ENCODE measurements around the gene ADORA2B.
"Not testable (repeated sequence)": the region's sequence is repeated elsewhere in the genome, so short reads cannot be mapped to it uniquely, and the experiment has no call there.

ADORA2B gene

DNA sequence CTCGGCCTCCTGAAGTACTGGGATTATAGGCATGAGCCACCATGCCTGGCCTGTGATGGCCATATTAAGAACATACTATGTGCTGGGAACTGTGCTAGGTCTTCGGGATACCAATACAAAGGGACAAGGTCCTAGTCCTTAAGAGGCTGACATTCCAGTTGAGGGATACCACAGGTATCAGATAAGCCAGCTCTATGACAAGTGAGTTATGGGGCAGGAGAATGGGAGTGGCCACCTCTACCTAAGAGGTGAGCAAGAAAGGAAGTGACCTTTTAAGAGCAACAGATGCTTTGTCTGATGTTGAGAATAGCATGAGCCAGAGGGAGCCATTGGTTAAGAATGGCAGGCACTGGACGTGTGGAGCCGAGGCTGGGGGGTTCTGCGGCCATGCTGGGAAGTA lies 27.0 kb downstream of the ADORA2B start:
- DNase-seq (ENCODE audit: insufficient read length, low spot score) (no peak), FAIRE-seq (no peak)
- TF ChIP-seq, protein P1, sequence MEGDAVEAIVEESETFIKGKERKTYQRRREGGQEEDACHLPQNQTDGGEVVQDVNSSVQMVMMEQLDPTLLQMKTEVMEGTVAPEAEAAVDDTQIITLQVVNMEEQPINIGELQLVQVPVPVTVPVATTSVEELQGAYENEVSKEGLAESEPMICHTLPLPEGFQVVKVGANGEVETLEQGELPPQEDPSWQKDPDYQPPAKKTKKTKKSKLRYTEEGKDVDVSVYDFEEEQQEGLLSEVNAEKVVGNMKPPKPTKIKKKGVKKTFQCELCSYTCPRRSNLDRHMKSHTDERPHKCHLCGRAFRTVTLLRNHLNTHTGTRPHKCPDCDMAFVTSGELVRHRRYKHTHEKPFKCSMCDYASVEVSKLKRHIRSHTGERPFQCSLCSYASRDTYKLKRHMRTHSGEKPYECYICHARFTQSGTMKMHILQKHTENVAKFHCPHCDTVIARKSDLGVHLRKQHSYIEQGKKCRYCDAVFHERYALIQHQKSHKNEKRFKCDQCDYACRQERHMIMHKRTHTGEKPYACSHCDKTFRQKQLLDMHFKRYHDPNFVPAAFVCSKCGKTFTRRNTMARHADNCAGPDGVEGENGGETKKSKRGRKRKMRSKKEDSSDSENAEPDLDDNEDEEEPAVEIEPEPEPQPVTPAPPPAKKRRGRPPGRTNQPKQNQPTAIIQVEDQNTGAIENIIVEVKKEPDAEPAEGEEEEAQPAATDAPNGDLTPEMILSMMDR (IDR thresholded peaks at IDR 0.05; ENCODE audit: insufficient read depth, missing control alignments) = no peak

DNA sequence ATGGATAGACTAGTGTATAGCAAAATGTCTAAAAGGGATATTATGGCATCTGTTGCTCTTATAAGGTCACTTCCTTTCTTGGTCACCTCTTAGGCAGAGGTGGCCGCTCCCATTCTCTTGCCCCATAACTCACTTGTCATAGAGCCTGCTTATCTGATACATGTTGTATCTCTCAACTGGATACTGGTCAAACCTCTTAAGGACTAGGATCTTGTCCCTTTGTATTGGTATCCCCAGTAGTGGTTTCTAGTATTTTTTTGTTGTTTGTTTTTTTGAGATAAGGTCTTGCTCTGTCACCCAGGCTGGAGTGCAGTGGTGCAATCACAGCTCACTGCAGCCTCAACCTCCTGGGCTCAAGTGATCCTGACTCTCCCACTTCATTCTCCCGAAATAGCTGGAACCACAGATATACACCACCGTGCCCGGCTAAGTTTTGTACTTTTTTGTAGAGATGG lies 27.6 kb downstream of the ADORA2B start:
- FAIRE-seq = no peak
- TF ChIP-seq, protein P1 (IDR thresholded peaks at IDR 0.05; ENCODE audit: insufficient read depth, missing control alignments) = no peak
- DNase-seq (ENCODE audit: insufficient read length, low spot score) = no peak

DNA sequence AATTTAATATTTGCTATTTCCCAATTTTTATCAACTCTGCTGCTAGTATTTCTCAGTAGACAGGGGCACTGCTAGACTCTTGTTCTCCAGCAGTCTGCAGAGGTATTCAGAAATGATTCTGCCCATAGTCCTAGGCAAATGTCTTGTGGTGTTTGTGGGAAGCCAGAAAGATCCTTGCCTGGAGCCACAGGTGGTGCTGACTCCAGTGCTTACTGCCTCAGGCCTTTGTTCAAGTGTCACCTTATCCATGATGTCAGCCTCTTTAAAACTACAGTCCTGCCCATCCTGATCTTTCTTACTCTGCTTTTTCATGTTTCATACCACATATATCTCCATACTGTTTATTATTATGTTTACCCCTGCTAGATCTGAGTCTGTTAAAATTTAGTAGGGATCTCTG lies 28.1 kb downstream of the ADORA2B start:
- DNase-seq (ENCODE audit: insufficient read length, low spot score) = no peak
- TF ChIP-seq, protein P1 (IDR thresholded peaks at IDR 0.05; ENCODE audit: insufficient read depth, missing control alignments) = no peak
- no peak for FAIRE-seq

DNA sequence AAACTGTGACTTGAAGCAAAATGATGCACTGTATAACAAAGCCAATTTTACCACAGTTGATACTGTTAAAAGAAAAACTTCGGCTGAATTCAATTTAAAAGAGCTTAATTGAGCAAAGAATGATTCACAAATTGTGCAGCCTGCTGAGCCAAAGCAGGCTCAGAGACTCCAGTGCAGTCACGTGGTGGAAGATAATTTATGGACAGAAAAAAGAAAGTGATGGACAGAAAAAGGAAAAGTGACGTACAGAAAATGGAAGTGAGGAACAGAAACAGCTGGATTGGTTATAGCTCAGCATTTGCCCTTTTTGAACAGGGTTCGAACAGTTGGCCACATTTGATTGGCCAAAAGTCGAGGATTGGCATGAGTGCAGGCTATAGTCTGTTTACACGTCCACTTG lies 28.9 kb downstream of the ADORA2B start:
- FAIRE-seq (no peak), DNase-seq (ENCODE audit: insufficient read length, low spot score) (no peak)
- TF ChIP-seq, protein P1 (IDR thresholded peaks at IDR 0.05; ENCODE audit: insufficient read depth, missing control alignments) = no peak

DNA sequence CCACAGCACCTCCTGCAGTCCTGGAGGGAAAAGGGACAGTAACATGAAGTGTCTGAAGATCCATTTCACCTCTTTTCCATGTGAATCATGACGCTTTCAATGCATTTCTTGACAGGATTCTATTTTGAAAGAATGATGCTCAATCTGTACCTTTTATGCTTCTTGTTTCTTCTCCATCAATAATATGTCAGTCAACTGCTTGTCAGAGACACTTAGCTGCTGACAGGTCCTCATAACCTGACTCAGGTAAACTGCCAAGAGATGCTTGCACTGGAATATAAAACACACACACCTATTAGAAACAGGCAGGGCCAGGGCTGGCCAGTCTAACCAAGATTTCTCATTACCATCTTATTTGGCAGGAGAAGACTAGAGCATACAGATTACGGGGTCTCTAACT lies 33.0 kb downstream of the ADORA2B start:
- FAIRE-seq (no peak), DNase-seq (ENCODE audit: insufficient read length, low spot score) (no peak)
- TF ChIP-seq, protein P1 (IDR thresholded peaks at IDR 0.05; ENCODE audit: insufficient read depth, missing control alignments) = no peak

DNA sequence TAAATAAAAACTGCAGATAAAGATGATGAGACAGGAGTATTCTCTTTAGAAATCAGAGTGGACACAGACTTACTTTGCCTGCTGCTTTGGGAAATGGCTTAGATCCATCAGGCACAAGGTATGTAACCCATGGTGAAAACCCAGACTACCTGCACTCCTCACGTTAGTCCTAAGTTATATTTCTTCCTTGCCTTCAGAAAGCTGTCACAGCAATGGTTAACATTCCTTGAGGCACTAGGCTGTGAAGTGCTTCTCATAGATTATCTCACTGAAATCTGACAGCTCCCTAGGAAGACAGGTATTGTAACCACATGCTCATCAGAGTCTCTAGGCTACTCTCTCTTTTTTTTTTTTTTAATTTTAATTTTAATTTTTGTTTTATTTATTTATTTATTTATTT lies 33.7 kb downstream of the ADORA2B start:
- TF ChIP-seq, protein P1 (IDR thresholded peaks at IDR 0.05; ENCODE audit: insufficient read depth, missing control alignments) = no peak
- FAIRE-seq (no peak), DNase-seq (ENCODE audit: insufficient read length, low spot score) (no peak)

DNA sequence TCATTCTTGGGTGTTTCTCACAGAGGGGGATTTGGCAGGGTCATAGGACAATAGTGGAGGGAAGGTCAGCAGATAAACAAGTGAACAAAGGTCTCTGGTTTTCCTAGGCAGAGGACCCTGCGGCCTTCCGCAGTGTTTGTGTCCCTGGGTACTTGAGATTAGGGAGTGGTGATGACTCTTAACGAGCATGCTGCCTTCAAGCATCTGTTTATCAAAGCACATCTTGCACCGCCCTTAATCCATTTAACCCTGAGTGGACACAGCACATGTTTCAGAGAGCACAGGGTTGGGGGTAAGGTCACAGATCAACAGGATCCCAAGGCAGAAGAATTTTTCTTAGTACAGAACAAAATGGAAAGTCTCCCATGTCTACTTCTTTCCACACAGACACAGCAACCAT lies 34.1 kb downstream of the ADORA2B start:
- not testable (repeated sequence) for DNase-seq (ENCODE audit: insufficient read length, low spot score); FAIRE-seq

DNA sequence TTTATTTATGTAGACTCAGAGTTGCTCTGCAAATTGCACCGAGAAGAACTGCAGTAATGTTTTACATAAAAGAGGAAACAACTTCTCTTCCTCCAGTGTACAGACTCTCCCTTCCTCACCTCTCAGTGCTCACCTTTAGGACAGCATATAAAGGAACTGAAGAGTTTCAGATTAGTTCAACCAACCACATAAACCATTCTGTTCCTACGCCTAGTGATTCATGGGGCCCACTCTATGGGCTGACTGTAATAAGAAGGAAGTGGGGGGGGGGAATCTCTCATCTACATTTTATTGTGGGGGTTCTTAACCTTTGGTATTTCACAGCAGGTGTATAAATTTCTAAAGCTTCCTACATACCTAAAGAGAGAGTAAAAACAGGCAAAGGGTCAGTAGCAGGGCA lies 36.3 kb downstream of the ADORA2B start:
- TF ChIP-seq, protein P1 (IDR thresholded peaks at IDR 0.05; ENCODE audit: insufficient read depth, missing control alignments) = no peak
- FAIRE-seq = no peak
- DNase-seq (ENCODE audit: insufficient read length, low spot score) = no peak
